GM19467 (cell line): ENCODE measurements around the gene HSPA1B.
"Not testable (repeated sequence)": the region's sequence is repeated elsewhere in the genome, so short reads cannot be mapped to it uniquely, and the experiment has no call there.

Experiments
- ATAC-seq: cut with Tn5 transposase; IDR thresholded peaks from one replicate; pipeline ENCODE4 v1.9.1; 2021; ENCODE audit warnings: mild to moderate bottlenecking, moderate library complexity; ENCODE audit not compliant: unreplicated experiment

The HSPA1B gene

GRCh38 chr6:31827286-31828079, at the start of gene HSPA1B:
TSS of gene HSPA1B (plus strand) at chr6:31827738. CDS start at chr6:31827951, 213 bp downstream.
- ATAC-seq = peak; percentile 51

GRCh38 chr6:31778193-31778592, 49.3 kb upstream of the HSPA1B start:
- ATAC-seq = no peak

- ATAC-seq = no peak
Observed at GRCh38 chr6:31778999-31779885, 48.3 kb upstream of the HSPA1B start.

DNA sequence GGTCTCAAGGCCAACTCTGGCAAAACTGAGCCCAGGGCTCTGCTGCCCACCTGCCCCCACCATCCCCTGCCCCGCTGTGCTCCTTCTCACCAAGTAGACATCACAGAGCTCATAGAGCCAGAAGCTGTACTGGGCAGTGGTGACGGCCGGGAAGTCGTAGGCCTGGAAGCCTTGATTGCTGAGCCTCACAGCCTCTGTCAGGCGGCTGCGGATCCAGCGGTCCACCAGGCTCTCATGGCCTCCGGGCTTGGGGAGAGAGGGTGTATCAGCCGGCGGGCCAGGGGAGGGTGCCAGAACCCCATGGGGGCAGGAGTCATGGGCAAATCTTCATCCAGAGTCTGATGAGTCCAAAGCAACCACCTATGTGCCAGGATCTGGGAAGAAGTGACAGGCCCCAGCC, 47.6 kb upstream of the HSPA1B start:
- ATAC-seq = no peak

DNA sequence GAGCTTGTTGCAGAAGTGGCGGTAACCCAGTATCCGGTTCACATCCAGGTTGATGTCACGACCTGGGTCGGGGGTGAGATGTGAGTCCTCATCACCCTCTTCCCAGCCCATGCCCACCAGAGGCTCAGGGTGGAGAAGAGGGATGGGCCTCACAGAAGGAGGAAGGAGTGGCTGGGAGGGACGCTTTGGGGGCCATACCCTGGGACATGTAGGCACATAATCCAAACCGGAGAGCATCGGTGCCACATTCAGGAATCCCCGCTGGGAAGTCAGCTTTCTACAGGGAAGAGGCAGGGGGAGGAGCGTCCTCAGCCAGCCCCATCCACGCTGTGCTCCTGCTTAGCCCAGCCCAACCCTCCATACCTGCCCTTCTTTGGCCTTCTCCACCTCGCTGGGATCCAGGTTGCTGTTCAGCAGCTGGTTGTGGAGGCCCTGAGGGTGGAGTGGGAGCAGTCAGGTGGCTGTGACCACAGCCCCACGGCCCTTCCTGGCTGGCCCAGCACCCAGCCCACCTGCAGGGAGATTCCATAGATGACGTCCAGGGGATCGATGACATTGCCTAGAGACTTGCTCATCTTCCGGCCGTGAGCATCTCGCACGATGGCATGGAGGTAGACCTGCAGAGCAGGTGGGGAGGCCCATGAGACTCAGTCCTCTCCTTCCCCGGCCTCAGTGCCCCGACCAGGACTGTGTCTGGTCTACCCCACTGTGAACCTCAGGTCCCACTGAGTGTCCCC, 46.9 kb upstream of the HSPA1B start:
- no peak for ATAC-seq

- no peak for ATAC-seq
Observed at GRCh38 chr6:31781244-31782125, 46.1 kb upstream of the HSPA1B start.

DNA sequence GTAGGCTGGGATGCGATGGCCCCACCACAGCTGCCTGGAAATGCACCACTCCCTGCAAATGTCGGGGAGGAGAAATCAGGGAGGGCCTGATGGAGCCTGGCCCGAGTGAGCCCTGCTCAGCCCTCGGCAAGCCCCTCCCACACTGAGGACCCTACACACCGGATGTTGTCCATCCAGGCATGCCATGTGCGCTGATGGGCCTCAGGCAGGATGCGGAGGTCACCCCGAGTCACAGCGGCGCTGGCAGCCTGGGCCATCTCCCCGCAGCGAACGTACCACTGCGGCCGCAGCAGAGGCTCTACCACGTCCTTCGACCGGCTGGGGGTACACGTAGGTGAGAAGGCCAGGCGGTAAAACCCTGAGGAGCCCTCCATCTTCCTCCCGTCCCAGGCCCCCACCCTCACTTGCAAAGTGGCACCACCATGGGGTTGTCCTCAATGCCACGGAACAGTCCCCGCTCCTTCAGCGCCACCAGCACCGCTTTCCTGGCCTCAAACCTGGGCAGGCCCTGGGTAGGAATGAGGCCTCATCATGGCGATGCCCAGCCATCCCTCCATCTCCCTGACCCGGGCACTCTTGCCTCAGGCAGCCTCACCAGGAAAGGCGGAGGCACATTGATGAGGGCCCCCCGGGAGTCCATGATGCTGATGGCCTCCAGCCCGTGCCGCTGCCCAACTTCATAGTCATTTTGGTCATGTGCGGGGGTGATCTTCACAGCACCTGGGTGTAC, 45.2 kb upstream of the HSPA1B start:
- no peak for ATAC-seq

DNA sequence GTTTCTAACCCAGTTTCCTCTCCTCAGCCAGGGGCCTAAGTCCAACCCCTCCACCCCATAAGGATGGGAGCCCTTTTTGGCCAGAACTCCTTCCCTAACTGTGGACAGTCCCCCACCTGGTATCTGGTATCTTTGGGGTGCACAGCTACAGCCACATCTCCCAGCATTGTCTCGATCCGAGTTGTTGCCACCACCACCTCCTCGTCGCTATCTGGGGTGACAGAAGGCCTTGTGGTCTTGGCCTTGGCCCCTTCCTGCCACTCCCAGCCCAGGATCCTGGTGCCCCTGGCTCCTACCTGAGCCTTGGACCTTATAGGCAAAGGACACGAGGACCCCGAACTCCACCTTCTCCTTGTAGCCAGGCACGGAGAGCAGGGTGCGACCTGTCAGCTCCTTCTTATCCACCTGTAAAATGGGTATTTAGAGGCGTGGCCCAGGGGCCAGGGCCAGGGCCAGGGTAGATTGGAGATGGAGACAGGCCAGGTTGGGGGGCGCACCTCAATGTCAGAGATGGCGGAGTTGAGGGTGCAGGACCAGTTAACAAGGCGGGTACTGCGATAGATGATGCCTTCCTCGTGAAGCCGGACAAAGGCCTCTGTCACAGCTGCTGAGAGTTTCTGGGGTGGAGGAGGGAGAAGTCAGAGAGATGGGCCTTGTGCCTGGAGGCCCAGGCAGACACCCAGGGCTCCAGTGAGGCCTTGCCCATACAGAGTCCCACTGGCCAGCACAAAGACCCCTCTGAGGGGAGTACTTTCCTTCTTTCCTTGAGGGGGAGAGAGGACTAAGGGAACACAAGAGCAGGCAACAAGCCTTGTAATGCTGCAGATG, 43.2 kb upstream of the HSPA1B start:
- ATAC-seq = no peak

DNA sequence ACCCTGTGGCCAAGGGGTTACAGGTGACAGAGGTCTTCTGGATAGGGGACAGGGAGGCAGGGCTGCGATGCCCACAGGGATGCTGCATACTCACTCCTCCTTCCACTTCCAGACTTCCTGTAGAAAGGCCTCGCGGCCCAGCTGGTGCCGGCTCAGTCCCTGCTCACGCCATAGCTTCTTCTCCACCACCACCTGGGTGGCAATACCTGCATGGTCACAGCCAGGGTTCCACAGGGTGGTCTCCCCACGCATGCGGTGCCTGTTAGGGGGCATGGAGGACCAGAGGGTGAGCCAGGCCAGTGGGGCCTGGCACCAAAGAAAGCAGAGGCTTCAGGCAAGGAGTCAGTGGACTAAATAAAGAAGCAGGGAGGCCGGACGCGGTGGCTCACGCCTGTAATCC, 42.1 kb upstream of the HSPA1B start:
- no peak for ATAC-seq

DNA sequence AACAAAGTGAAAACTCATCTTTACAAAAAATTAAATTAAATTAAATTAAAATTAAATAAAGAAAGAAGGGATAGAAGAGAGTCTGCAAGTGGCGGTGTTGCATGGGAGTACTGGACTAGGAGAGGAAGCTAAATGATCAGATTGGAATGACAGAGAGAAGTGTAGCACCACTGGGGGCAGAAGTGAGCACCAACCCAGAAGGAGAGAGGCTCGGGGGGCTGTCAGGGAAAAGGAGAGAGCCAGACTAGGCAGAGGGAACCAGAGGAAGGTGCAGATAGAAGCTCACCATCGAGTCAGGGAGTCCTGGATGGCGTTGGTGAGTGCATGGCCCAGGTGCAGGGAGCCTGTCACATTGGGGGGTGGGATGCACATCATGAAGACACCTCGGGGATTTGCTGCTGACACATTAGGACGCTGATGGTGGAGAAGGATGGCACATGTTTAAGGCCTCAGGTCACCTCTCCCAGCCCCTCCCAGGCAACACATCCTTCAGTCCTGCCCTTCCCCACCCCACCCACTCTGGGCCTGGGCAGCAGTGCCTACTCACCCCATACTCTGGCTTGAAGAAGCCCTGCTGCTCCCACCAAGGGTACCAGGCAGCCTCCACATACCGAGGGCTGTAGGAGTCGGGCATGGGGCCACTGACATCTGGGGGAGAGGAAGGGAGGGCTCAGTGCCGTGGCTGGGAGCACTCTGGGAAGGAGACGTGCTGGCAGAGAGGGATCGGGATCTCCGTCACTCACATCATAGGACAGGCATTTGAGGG, 36.0 kb upstream of the HSPA1B start:
- ATAC-seq = no peak

DNA sequence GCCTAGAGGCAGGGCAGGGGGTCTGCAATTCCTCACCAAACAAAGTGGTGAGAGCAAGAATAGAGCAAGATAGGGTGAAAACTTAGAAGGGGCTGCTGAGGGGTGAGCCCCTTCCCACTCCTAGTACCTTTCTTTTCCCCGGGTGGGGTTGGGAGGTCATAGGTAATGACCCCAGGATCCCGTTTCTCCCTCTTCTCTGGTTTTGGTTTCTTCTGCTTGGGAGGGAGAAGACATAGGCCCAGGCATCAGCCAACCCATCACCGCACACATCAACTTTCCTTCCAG, 35.5 kb upstream of the HSPA1B start:
- no peak for ATAC-seq

GRCh38 chr6:31792761-31793171, 34.8 kb upstream of the HSPA1B start:
- ATAC-seq = no peak

- ATAC-seq = not testable (repeated sequence)
Observed at GRCh38 chr6:31793927-31794245, 33.7 kb upstream of the HSPA1B start.

DNA sequence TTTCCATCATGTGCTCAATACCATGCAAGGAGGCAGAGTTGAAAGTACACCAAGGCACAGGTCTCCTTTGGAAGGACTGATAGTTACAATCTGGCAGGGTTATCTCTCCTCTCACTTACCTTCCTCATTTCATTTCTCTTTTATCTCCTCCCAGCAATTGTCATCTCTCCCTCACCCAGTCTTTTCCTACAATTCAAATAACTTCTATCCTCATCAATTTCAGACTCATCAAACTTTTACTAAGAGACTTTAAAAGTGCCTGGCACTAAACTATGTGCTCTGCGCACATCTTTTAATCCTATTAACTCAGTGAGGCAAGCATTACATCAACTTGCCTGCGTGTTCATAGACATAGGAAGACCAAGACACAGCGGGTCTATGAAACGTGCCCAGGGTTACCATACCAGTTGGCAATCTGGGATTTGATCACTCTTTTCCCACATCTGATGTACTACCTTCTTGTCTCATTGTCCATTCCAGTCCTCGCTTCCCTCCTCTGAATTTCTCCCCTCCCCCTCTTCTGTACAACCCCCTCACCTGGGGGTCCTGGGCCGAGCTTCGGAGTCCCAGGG, 33.2 kb upstream of the HSPA1B start:
- ATAC-seq = no peak

GRCh38 chr6:31794866-31795615, 32.5 kb upstream of the HSPA1B start:
- no peak for ATAC-seq

DNA sequence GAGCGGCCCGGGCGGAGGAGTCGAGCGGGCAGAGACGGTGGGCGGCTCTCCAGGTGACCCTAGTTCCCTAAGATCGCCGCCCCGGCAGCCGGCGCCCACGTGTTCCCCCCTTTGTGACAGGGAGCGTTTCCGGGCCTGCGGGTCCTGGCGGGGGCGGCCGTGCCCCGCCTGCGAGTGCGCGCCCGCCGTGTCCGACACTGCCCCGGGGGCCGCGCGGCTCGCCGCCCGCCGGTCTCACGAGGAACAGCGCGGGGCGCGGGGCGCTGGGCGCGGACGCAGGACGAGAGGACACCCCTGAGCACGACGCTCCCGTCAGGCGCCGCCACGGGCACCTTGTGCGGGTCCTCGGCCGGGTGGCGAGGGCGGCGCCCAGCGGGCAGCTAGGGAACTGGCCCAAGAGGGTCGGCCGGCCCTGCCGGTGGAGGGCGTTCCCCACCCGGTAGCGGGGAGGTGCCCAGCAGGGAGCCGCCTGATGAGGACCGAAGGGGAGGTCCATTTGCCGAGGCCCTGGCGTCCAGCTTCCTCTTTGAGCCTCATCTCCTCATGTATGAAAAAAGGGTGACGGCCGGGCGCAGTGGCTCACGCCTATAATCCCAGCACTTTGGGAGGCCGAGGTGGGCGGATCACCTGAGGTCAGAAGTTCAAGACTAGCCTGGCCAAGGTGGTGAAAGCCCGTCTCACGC, 31.8 kb upstream of the HSPA1B start, which contains the start of gene VARS1:
VARS1 (minus strand) TSS at position 137 of the 683 bp plus-strand sequence. CDS start 535 bp downstream, outside the sequence.
- peak; percentile 68 for ATAC-seq

DNA sequence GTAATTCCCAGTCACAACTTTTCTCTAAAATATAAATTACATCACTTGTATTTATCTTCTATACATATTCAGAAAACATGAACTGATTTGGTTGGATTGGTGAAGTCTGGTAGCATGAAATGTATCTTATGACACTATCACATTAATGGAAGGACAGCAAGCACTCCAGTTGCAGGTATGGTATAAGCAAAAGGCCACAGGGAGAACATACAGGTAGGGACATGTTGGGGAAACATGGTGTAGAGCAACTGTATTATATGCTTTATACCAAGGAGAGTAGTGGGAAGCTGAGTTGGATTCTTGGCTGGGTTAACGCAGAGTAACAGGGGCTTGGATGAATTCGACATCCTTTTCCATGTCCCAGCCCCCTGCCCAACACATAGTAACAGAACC, 30.5 kb upstream of the HSPA1B start:
- ATAC-seq = no peak
